GM12874 (cell line): ENCODE data around the gene AASDH.

Experiments
- CTCF ChIP-seq: IDR thresholded peaks from 2 replicates; pipeline ENCODE4 v1.5.1; 2011; ENCODE audit warnings: low read depth, mild to moderate bottlenecking, control low read depth, low read length, moderate library complexity; ENCODE audit not compliant: insufficient read depth

Gene AASDH, protein sequence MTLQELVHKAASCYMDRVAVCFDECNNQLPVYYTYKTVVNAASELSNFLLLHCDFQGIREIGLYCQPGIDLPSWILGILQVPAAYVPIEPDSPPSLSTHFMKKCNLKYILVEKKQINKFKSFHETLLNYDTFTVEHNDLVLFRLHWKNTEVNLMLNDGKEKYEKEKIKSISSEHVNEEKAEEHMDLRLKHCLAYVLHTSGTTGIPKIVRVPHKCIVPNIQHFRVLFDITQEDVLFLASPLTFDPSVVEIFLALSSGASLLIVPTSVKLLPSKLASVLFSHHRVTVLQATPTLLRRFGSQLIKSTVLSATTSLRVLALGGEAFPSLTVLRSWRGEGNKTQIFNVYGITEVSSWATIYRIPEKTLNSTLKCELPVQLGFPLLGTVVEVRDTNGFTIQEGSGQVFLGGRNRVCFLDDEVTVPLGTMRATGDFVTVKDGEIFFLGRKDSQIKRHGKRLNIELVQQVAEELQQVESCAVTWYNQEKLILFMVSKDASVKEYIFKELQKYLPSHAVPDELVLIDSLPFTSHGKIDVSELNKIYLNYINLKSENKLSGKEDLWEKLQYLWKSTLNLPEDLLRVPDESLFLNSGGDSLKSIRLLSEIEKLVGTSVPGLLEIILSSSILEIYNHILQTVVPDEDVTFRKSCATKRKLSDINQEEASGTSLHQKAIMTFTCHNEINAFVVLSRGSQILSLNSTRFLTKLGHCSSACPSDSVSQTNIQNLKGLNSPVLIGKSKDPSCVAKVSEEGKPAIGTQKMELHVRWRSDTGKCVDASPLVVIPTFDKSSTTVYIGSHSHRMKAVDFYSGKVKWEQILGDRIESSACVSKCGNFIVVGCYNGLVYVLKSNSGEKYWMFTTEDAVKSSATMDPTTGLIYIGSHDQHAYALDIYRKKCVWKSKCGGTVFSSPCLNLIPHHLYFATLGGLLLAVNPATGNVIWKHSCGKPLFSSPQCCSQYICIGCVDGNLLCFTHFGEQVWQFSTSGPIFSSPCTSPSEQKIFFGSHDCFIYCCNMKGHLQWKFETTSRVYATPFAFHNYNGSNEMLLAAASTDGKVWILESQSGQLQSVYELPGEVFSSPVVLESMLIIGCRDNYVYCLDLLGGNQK

DNA sequence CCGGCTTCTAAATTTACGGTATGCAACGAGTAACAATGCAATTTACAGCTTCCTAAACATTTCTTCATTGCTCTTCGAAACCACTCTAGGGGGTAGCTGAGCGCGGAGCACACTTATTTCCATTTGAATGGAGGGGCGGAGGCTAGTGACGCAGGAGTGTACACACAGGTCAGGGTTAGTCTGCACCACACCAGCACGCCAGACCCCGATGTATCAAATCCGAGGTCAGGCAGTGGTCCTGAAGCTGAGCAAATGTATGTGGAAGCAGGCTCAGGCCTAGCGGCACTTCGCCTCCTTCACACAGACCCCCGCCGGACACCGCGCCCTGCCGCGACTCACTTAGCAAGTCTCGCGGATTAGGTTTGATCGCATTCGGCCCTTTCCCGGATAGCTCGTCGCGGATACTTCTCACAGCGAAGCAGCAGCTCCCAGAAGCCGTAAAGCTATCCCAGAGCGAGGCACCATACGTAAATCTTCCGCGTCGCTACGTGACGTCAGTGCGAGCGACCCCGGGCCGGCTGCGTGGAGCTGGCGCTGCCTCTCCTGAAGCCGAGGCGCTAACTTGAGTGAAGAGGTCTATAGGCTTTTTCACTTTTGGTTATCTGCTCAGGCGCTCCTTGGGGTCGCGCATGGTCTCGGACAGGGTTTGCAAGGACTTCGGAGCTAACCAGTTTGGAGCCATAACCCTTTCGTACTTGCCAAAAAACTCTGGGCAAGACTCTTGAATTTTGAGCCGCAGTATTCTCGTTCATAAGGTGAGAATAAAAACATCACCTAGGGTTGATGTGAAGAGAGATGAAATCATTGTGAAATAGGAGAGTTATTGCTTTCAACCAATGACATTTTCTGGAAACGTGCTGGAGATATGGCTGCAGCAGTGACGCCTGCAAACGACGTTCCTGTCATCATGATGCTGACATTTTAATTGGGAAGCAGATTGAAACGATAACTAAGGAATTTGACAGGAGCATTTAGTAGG is at the start of gene AASDH:
Gene AASDH, minus strand, starts transcription at position 469 of the 979 bp plus-strand sequence. CDS start 3,192 bp downstream, outside the sequence.
- no peak for TF ChIP-seq CTCF

DNA sequence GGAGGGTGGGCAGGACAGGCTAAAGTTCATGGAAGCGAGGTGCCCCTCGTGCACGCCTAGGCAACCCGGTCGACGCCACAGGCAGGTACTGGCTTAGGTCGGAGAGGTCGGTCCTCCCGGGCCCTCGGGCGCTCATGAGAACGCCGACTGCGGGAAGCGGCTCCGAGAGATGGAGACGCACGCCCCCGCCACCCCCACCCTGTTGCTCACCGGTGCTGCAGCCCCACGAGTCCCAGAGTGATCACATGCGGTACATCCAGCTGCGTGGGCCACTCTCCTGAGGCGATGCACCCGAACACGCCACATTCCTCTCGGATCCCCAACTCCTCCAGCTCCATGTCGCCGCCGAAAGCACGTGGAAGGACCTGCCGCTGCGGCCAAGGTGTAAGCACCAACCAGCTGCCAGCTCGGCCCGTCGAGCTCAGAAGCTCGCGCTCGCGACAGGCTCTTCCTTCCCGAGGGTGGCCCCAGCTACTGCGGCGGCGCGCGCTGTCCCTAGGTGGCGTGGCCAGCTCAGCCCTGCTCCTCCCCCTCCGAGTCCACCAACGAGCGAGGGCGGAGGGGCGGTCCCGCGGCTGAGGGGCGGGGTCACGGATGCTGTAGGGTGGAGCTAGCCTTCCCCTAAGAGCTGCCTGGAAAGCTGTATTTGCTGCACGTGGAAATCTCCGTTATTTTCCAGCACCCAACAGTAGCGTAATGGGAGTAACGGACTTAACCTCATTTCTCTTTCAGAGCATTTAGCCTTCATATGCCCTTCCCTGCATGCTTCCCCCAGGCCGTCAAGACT is 48.0 kb upstream of the AASDH start, which contains the start of gene PPAT:
Gene PPAT, minus strand, starts transcription at position 476 of the 787 bp plus-strand sequence. Its CDS starts 138 bp downstream, at position 338.
- TF ChIP-seq CTCF: 0 out of 2 replicates have a peak, but pooled peaks have one; percentile 13

DNA sequence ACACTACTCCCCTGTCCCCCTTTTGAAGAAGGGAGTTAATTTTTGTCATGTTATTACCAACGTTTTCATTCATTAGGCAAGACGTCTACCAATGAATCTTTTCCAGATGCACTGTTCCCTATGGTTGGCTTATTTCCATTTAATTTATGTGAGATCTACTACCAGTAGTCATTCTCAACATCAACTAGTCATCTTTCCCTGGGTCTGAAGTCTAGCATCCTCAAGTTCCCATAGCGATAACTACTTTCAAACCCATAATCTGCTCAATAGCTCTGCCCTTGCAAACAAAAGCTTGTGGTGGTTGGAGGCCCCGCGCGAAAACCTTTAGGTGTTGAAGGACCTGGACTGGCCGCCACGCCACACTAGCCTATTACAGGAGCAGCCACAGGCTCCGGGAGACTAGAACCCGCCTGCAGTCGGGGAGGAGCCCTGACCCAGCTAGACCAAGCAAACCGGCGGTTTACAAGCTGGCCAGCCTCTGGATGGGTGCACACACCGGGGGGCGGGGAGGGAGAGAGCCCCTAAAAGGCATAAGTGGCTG is 47.4 kb upstream of the AASDH start:
- TF ChIP-seq CTCF: no peak

DNA sequence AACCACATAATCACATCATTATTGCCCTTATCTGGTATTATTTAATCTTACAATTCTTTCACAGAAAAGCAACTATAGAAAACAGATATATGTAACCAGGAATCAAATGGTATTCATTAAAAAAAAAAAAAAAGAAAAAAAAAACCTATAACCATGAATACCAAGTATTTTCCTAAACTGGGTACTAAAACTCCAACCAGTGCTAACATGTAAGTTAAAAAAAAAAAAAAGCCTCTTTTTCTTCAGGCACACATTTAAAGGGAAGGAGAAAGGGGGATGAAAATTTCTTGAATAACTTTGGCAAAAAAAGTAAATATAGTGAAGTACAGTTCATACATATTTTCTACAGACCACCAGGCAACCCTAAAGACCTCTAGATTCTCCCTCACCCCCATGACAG is 46.0 kb upstream of the AASDH start:
- TF ChIP-seq CTCF: no peak

DNA sequence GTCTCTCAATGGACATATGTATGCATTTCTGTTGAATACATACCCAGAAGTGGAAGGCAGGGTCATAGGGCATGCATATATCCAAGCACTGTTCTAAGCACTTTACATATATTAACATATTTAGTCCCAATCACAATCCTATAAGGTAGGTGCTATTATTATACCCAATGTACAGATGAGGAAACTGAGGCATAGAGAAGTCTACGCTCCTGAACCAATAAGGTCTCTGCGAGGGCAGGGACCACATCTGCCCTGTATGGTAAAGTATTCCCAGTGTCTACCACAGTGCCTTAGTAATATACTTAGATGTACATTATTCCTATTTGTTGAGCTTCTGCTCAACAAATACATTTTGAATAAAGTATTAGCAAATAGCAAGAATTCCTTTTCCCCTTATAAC is 42.9 kb upstream of the AASDH start:
- no peak for TF ChIP-seq CTCF

GRCh38 chr4:56427179-56427578 is 39.9 kb upstream of the AASDH start:
- no peak for TF ChIP-seq CTCF
